IMR-90 (cell line): ENCODE data around the gene PDE12. TPM values are rescaled to one million over a fixed set of nuclear protein-coding genes. Genes with fewer than 3 reads are reported as not detected.

ENCODE experiments used
- ATAC-seq: fragments of 200-7000 bp; cut with Tn5 transposase; 2 replicates; pipeline ENCODE4 v1.9.1; 2020; ENCODE audit warnings: low read depth, mild to moderate bottlenecking, moderate library complexity
- BruUV-seq: library from RNA; stranded (reverse); fragments of 400-500 nt; replicated peaks from 2 replicates; lab custom pipeline; 2021; lab: Mats Ljungman, UMichigan
- CTCF ChIA-PET: fragments of 300-600 bp; formaldehyde crosslinking; extraction: SDS; loops from one replicate; lab custom pipeline; 2021; ENCODE audit warnings: antibody characterized with exemption; lab: Yijun Ruan, JAX
- POLR2A ChIA-PET: fragments of 300-600 bp; sonication (Branson Sonifier 250); formaldehyde crosslinking; loops from one replicate; lab custom pipeline; 2022; ENCODE audit warnings: antibody characterized with exemption; ENCODE audit not compliant: unreplicated experiment; lab: Charles Lee
- DNase-seq: peaks from one replicate; pipeline ENCODE4 v3.0.0; 2013
- H2AFZ ChIP-seq: replicated peaks from 2 replicates; pipeline ENCODE3; 2013; ENCODE audit warnings: low read length, mild to moderate bottlenecking; ENCODE audit not compliant: poor library complexity
- H2AK5ac ChIP-seq: 2 replicates; pipeline ENCODE4 v1.6.1; 2013; ENCODE audit warnings: low read depth, low read length, inconsistent platforms
- H2AK9ac ChIP-seq: replicated peaks from 2 replicates; pipeline ENCODE3; 2013; ENCODE audit warnings: mild to moderate bottlenecking, low read depth, low read length, moderate library complexity; ENCODE audit not compliant: poor library complexity
- H2BK120ac ChIP-seq: 2 replicates; pipeline ENCODE4 v1.6.1; 2013; ENCODE audit warnings: low read depth, low read length, inconsistent platforms
- H2BK15ac ChIP-seq: 3 replicates; pipeline ENCODE4 v1.6.1; 2013; ENCODE audit warnings: low read depth, low read length, inconsistent platforms
- H2BK20ac ChIP-seq: 2 replicates; pipeline ENCODE4 v1.6.1; 2013; ENCODE audit warnings: low read depth, mild to moderate bottlenecking, inconsistent platforms, low read length, moderate library complexity
- H2BK5ac ChIP-seq: 2 replicates; pipeline ENCODE4 v1.6.1; 2013; ENCODE audit warnings: mild to moderate bottlenecking, low read depth, low read length, inconsistent platforms; ENCODE audit not compliant: poor library complexity, severe bottlenecking
- H3K14ac ChIP-seq: replicated peaks from 2 replicates; pipeline ENCODE4 v1.6.1; 2013; ENCODE audit warnings: low read depth, low read length, inconsistent platforms
- H3K18ac ChIP-seq: 2 replicates; pipeline ENCODE4 v1.6.1; 2013; ENCODE audit warnings: low read depth, low read length, control low read depth
- H3K23ac ChIP-seq: 2 replicates; pipeline ENCODE4 v1.6.1; 2013; ENCODE audit warnings: low read depth, low read length, inconsistent platforms
- H3K27ac ChIP-seq: 2 replicates; pipeline ENCODE4 v1.5.1; 2013; ENCODE audit warnings: mild to moderate bottlenecking, control low read depth, low read length; ENCODE audit not compliant: insufficient read depth
- H3K27me3 ChIP-seq: 2 replicates; pipeline ENCODE4 v1.6.1; 2013; ENCODE audit warnings: low read length; ENCODE audit not compliant: control insufficient read depth, insufficient read depth
- H3K36me3 ChIP-seq: 2 replicates; pipeline ENCODE4 v1.6.1; 2013; ENCODE audit warnings: low read length, mixed read lengths; ENCODE audit not compliant: control insufficient read depth, insufficient read depth
- H3K4ac ChIP-seq: 2 replicates; pipeline ENCODE4 v1.6.1; 2013; ENCODE audit warnings: low read depth, low read length, inconsistent platforms
- H3K4me1 ChIP-seq: 2 replicates; pipeline ENCODE4 v1.6.1; 2013; ENCODE audit warnings: low read length, mixed read lengths; ENCODE audit not compliant: control insufficient read depth, insufficient read depth
- H3K4me2 ChIP-seq: 2 replicates; pipeline ENCODE4 v1.6.1; 2013; ENCODE audit warnings: low read depth, mild to moderate bottlenecking, control low read depth, low read length, moderate library complexity
- H3K4me3 ChIP-seq: 2 replicates; pipeline ENCODE4 v1.5.1; 2013; ENCODE audit warnings: low read depth, mild to moderate bottlenecking, control low read depth, low read length, moderate library complexity; ENCODE audit not compliant: insufficient read depth
- H3K56ac ChIP-seq: 2 replicates; pipeline ENCODE4 v1.6.1; 2013; ENCODE audit warnings: low read length, inconsistent platforms; ENCODE audit not compliant: insufficient read depth; ENCODE audit errors: extremely low read depth
- H3K79me1 ChIP-seq, 2 experiments: 2 replicates each; pipeline ENCODE4 v1.6.1; 2013; ENCODE audit warnings: low read length in 2 of 2, inconsistent platforms in 1 of 2, low read depth in 1 of 2
- H3K9ac ChIP-seq: 2 replicates; pipeline ENCODE4 v1.6.1; 2013; ENCODE audit warnings: low read depth, low read length, control low read depth
- H3K9me1 ChIP-seq: 2 replicates; pipeline ENCODE4 v1.6.1; 2013; ENCODE audit warnings: low read length, inconsistent platforms; ENCODE audit not compliant: insufficient read depth
- H3K9me3 ChIP-seq: 2 replicates; pipeline ENCODE4 v1.6.1; 2013; ENCODE audit warnings: low read length; ENCODE audit not compliant: control insufficient read depth, insufficient read depth
- H4K20me1 ChIP-seq: 2 replicates; pipeline ENCODE4 v1.6.1; 2013; ENCODE audit warnings: low read length, inconsistent platforms; ENCODE audit not compliant: insufficient read depth
- H4K5ac ChIP-seq: 2 replicates; pipeline ENCODE4 v1.6.1; 2013; ENCODE audit warnings: mild to moderate bottlenecking, low read depth, low read length, control low read depth
- H4K8ac ChIP-seq, 2 experiments: 2 replicates each; pipeline ENCODE4 v1.6.1; 2013; ENCODE audit warnings: low read depth in 2 of 2, low read length in 2 of 2, control low read depth in 1 of 2, inconsistent platforms in 1 of 2
- H4K91ac ChIP-seq: 2 replicates; pipeline ENCODE4 v1.6.1; 2013; ENCODE audit warnings: low read depth, low read length, inconsistent platforms; ENCODE audit not compliant: insufficient read depth
- BHLHE40 ChIP-seq: fragments of 150-350 bp; IDR thresholded peaks from 2 replicates; pipeline ENCODE4 v1.6.1; 2016; ENCODE audit warnings: mild to moderate bottlenecking, low read depth, low read length
- CEBPB ChIP-seq: IDR thresholded peaks from 2 replicates; pipeline ENCODE4 v1.6.1; 2012; ENCODE audit warnings: low read depth, low read length, improper control_type of control experiment
- CHD1 ChIP-seq: IDR thresholded peaks from 2 replicates; pipeline ENCODE4 v1.6.1; 2012; ENCODE audit warnings: low read depth, low read length, improper control_type of control experiment
- CTCF ChIP-seq: conservative IDR thresholded peaks from 2 replicates; pipeline ENCODE4 v1.5.1; 2012; ENCODE audit warnings: mild to moderate bottlenecking, low read depth, low read length, improper control_type of control experiment
- ELK1 ChIP-seq: fragments of 150-350 bp; IDR thresholded peaks from 2 replicates; pipeline ENCODE4 v1.6.1; 2016; ENCODE audit warnings: low read depth, mild to moderate bottlenecking, low read length, moderate library complexity, borderline replicate concordance
- FOS ChIP-seq: fragments of 150-350 bp; IDR thresholded peaks from 2 replicates; pipeline ENCODE4 v1.6.1; 2016; ENCODE audit warnings: low read depth, low read length
- MAFK ChIP-seq: IDR thresholded peaks from 2 replicates; pipeline ENCODE4 v1.6.1; 2012; ENCODE audit warnings: low read depth, low read length, improper control_type of control experiment
- MAZ ChIP-seq: IDR thresholded peaks from 2 replicates; pipeline ENCODE4 v1.6.1; 2012; ENCODE audit warnings: low read depth, mild to moderate bottlenecking, low read length, improper control_type of control experiment, moderate library complexity, borderline replicate concordance
- MXI1 ChIP-seq: IDR thresholded peaks from 2 replicates; pipeline ENCODE4 v1.6.1; 2012; ENCODE audit warnings: low read depth, mild to moderate bottlenecking, low read length, moderate library complexity, borderline replicate concordance
- NFE2L2 ChIP-seq: fragments of 150-350 bp; IDR thresholded peaks from 2 replicates; pipeline ENCODE4 v1.6.1; 2016; ENCODE audit warnings: low read depth, mild to moderate bottlenecking, low read length
- POLR2A ChIP-seq: IDR thresholded peaks from 2 replicates; pipeline ENCODE4 v1.6.1; 2012; ENCODE audit warnings: mild to moderate bottlenecking, low read depth, low read length
- RAD21 ChIP-seq: IDR thresholded peaks from 2 replicates; pipeline ENCODE4 v1.6.1; 2012; ENCODE audit warnings: low read length, improper control_type of control experiment
- RCOR1 ChIP-seq: IDR thresholded peaks from 2 replicates; pipeline ENCODE4 v1.6.1; 2012; ENCODE audit warnings: mild to moderate bottlenecking, low read length, improper control_type of control experiment; ENCODE audit not compliant: insufficient replicate concordance
- RFX5 ChIP-seq: IDR thresholded peaks from 2 replicates; pipeline ENCODE4 v1.8.0; 2012; ENCODE audit warnings: low read depth, mild to moderate bottlenecking, low read length, moderate library complexity
- SMC3 ChIP-seq: fragments of 150-350 bp; IDR thresholded peaks from 2 replicates; pipeline ENCODE4 v1.6.1; 2016; ENCODE audit warnings: low read depth, mild to moderate bottlenecking, antibody characterized with exemption, low read length, moderate library complexity
- USF2 ChIP-seq: fragments of 150-350 bp; IDR thresholded peaks from 2 replicates; pipeline ENCODE4 v1.6.1; 2017; ENCODE audit warnings: mild to moderate bottlenecking, antibody characterized with exemption, low read length, low read depth
- dilution Hi-C: fragments of 300-500 bp; cut with HindIII; formaldehyde crosslinking; loops from one replicate; pipeline ENCODE4 v1.14.3; 2018; ENCODE audit warnings: low sequenced_read_pairs; ENCODE audit not compliant: unreplicated experiment
- in situ Hi-C: fragments of 300-500 bp; cut with MboI; formaldehyde crosslinking; loops from 3 replicates; pipeline ENCODE4 v1.14.3; 2019; ENCODE audit warnings: low sequenced_read_pairs, inconsistent platforms, mixed read lengths
- intact Hi-C: fragments of 100-400 bp; cut with micrococcal nuclease; formaldehyde crosslinking; loops from 2 replicates; pipeline ENCODE4 v1.10.0; 2022
- polyA plus RNA-seq, 3 experiments: library from polyadenylated mRNA; depleted of rRNA; stranded (reverse); fragments of >200 nt; gene quantifications; 2 replicates each; pipeline ENCODE4 v1.2.3, GENCODE V29; 2012; ENCODE audit warnings: low replicate concordance in 1 of 3
- total RNA-seq: library from RNA; depleted of rRNA; stranded (reverse); fragments of >200 nt; gene quantifications from 2 replicates; pipeline ENCODE4 v1.2.3, GENCODE V29; 2012

Gene PDE12
- total and polyA plus RNA-seq, 2 of the 4 experiments (the other 2 are of a cell fraction): 9.5 to 16.8 TPM

- Histone ChIP-seq H2AK5ac (no peak overlapping the region), H3K4me1 (no peaks in the 10 kb centered on the region), H3K9ac (no peak overlapping the region), H4K5ac (no peak overlapping the region), H3K4me3 (no peak overlapping the region), H3K18ac (no peak overlapping the region), H3K14ac (no peak overlapping the region), H2AK9ac (no peak overlapping the region), H3K4ac (no peak overlapping the region), H3K9me3 (no peaks in the 10 kb centered on the region), H3K27me3 (peaks cover 1% of the 10 kb centered on the region; the same call in 1 of the 2 replicates), H3K36me3 (no peaks in the 10 kb centered on the region), H2BK20ac (no peak overlapping the region), H3K23ac (no peak overlapping the region; the same call in 1 of the 2 replicates), H2AFZ (no peak overlapping the region), H2BK120ac (no peak overlapping the region), H2BK5ac (no peak overlapping the region), H4K20me1 (no peaks in the 10 kb centered on the region), H2BK15ac (no peak overlapping the region), H3K9me1 (no peaks in the 10 kb centered on the region), H3K56ac (no peak overlapping the region), H3K4me2 (no peak overlapping the region), H3K27ac (no peak overlapping the region), H3K79me1 (no peaks in the 10 kb centered on the region), H4K91ac (no peak overlapping the region), H4K8ac (no peak overlapping the region)
- ChIA-PET POLR2A (no interaction called here), CTCF (no interaction called here)
- no peak for ATAC-seq
- dilution Hi-C loops: no loop called here
- in situ Hi-C loops: no loop called here
- BruUV-seq: no TSS peak
- DNase-seq: no peak
- TF ChIP-seq MXI1: no peak
- TF ChIP-seq RAD21: no peak
- no peak for TF ChIP-seq NFE2L2
- no peak for TF ChIP-seq CEBPB
- TF ChIP-seq MAZ: no peak
- TF ChIP-seq ELK1: no peak
- no peak for TF ChIP-seq CHD1
- no peak for TF ChIP-seq RCOR1
- no peak for TF ChIP-seq USF2
- TF ChIP-seq MAFK: no peak
- TF ChIP-seq CTCF: no peak
- TF ChIP-seq SMC3: no peak
- TF ChIP-seq POLR2A: no peak
- TF ChIP-seq BHLHE40: no peak
- no peak for TF ChIP-seq RFX5
- no peak for TF ChIP-seq FOS
- intact Hi-C loops: no loop called here
These were observed 25.9 kb upstream of the PDE12 start for GRCh38 chr3:57530071-57530608.
